GM23338 (cell line): Measurements from ENCODE around the gene CADPS. TPM values are rescaled to one million over a fixed set of nuclear protein-coding genes. Genes with fewer than 3 reads are reported as not detected.

ENCODE experiments used
- CTCF ChIP-seq, 2 experiments: fragments of 200-600 bp in 1 of 2; sonication (generic) in 1 of 2; conservative IDR thresholded peaks; 2 replicates each; pipeline versions ENCODE4 v1.5.1 to v1.6.1; 2016 to 2017; ENCODE audit warnings: antibody characterized with exemption in 2 of 2, low read depth in 2 of 2, mild to moderate bottlenecking in 2 of 2, moderate library complexity in 1 of 2
- EZH2 ChIP-seq: fragments of 200-600 bp; sonication (generic); IDR thresholded peaks from one replicate; pipeline ENCODE4 v1.8.0; 2017; ENCODE audit warnings: antibody characterized with exemption, mild to moderate bottlenecking, low read depth; ENCODE audit not compliant: unreplicated experiment
- JUNB ChIP-seq: IDR thresholded peaks from one replicate; pipeline ENCODE4 v1.6.1; 2016; ENCODE audit warnings: antibody characterized with exemption; ENCODE audit not compliant: unreplicated experiment
- REST ChIP-seq: IDR thresholded peaks from one replicate; pipeline ENCODE4 v1.6.1; 2018; ENCODE audit warnings: antibody characterized with exemption; ENCODE audit not compliant: unreplicated experiment
- STAT1 ChIP-seq: IDR thresholded peaks from one replicate; pipeline ENCODE4 v1.6.1; 2016; ENCODE audit warnings: antibody characterized with exemption; ENCODE audit not compliant: unreplicated experiment
- ZNF114 ChIP-seq: fragments of 250-450 bp; sonication (Bioruptor Pico); IDR thresholded peaks from 2 replicates; pipeline ENCODE4 v1.5.0; 2020; ENCODE audit warnings: mild to moderate bottlenecking, moderate library complexity
- ZNF331 ChIP-seq: fragments of 250-450 bp; sonication (Bioruptor Pico); IDR thresholded peaks from 2 replicates; pipeline ENCODE4 v1.5.0; 2020; ENCODE audit warnings: low read depth, mild to moderate bottlenecking, moderate library complexity
- ZNF462 ChIP-seq: fragments of 250-450 bp; sonication (Bioruptor Pico); IDR thresholded peaks from 2 replicates; pipeline ENCODE4 v1.5.0; 2020; ENCODE audit warnings: mild to moderate bottlenecking, moderate library complexity
- polyA plus RNA-seq: library from polyadenylated mRNA; unstranded; fragments of >200 nt; fragmentation: Nextera tagmentation; extraction: Ambion mirVana; gene quantifications from 2 replicates; pipeline ENCODE4 v1.2.1, GENCODE V29; 2016
- total RNA-seq: library from RNA; depleted of rRNA; stranded (reverse); fragments of >200 nt; shearing (Covaris generic); gene quantifications from 2 replicates; pipeline ENCODE4 v1.2.3, GENCODE V29; 2014

CADPS gene
- total and polyA plus RNA-seq, 2 experiments from 2014 or later = 14.7 to 22.0 TPM

- TF ChIP-seq ZNF462 (CRISPR knock-in tag) (no peak), CTCF (conservative IDR thresholded peaks at IDR 0.05; ENCODE audit: low read depth in 2 of 2) (no peak), REST (no peak), ZNF331 (no peak), STAT1 (no peak), JUNB (no peak), EZH2 (no peak), ZNF114 (CRISPR knock-in tag) (no peak)
Observed at GRCh38 chr3:62712746-62713145, 162.5 kb downstream of the CADPS start (continued).
